Subcutaneous abdominal adipose tissue (tissue), 5 donors: Measurements from ENCODE around the gene PKN3.
"Not testable (repeated sequence)": the region's sequence is repeated elsewhere in the genome, so short reads cannot be mapped to it uniquely, and the experiment has no call there.

Source experiments
- H3K27ac ChIP-seq: one replicate; pipeline ENCODE4 v1.7.0; 2013; ENCODE audit warnings: low read depth, mild to moderate bottlenecking, inconsistent platforms, low read length, moderate library complexity
- H3K27me3 ChIP-seq, 5 donors: one replicate each; pipeline ENCODE4 v1.7.0; 2013; ENCODE audit warnings: low read length in 5 of 5, inconsistent platforms in 1 of 5; ENCODE audit not compliant: control insufficient read depth in 5 of 5, insufficient read depth in 4 of 5
- H3K36me3 ChIP-seq, 5 donors: one replicate each; pipeline ENCODE4 v1.7.0; 2013; ENCODE audit warnings: low read length in 5 of 5; ENCODE audit not compliant: control insufficient read depth in 5 of 5, insufficient read depth in 5 of 5
- H3K4me1 ChIP-seq, 5 donors: one replicate each; pipeline ENCODE4 v1.7.0; 2013; ENCODE audit warnings: low read length in 5 of 5, mild to moderate bottlenecking in 3 of 5, moderate library complexity in 1 of 5; ENCODE audit not compliant: control insufficient read depth in 5 of 5, insufficient read depth in 5 of 5
- H3K4me3 ChIP-seq, 5 donors: one replicate each; pipeline ENCODE4 v1.7.0; 2013; ENCODE audit warnings: low read length in 5 of 5, low read depth in 1 of 5
- H3K9ac ChIP-seq, 5 donors: one replicate each; pipeline ENCODE4 v1.7.0; 2013; ENCODE audit warnings: low read length in 5 of 5, mild to moderate bottlenecking in 4 of 5, moderate library complexity in 3 of 5
- H3K9me3 ChIP-seq, 5 donors: one replicate each; pipeline ENCODE4 v1.7.0; 2013; ENCODE audit warnings: low read length in 5 of 5; ENCODE audit not compliant: control insufficient read depth in 5 of 5
- donor health status: healthy.
- donor health status: healthy.
- donor health status: healthy.
- donor health status: healthy.
- donor health status: healthy.

Gene PKN3

GRCh38 chr9:128702445-128702948 lies at the start of gene PKN3:
PKN3 (plus strand) TSS chr9:128702503; CDS start chr9:128702916, 413 bp downstream.
- Histone ChIP-seq H3K9ac (peak within 1 kb of the TSS in 4 of 5 donors; percentile 58 to 76 (median 67)), H3K36me3 (peaks cover 0 to 13% (median 5%) of the 10 kb centered on the region in 5 donors), H3K4me1 (peaks cover 1 to 22% (median 19%) of the 10 kb centered on the region in 5 donors), H3K9me3 (no peaks in the 10 kb centered on the region), H3K27ac (peak within 1 kb of the TSS; percentile 69), H3K27me3 (no peaks in the 10 kb centered on the region), H3K4me3 (peak within 1 kb of the TSS; percentile 39 to 75 (median 72))

GRCh38 chr9:128653908-128654307 lies 48.4 kb upstream of the PKN3 start:
- no peak overlapping the region for H3K4me3 ChIP-seq
- H3K27ac ChIP-seq = no peak overlapping the region
- H3K9me3 ChIP-seq = no peaks in the 10 kb centered on the region
- H3K27me3 ChIP-seq = no peaks in the 10 kb centered on the region
- H3K4me1 ChIP-seq = peaks cover 0 to 9% (median 5%) of the 10 kb centered on the region in 5 donors
- no peak overlapping the region for H3K9ac ChIP-seq
- no peaks in the 10 kb centered on the region for H3K36me3 ChIP-seq

- Histone ChIP-seq H3K4me3 (no peak overlapping the region), H3K36me3 (no peaks in the 10 kb centered on the region), H3K9me3 (no peaks in the 10 kb centered on the region), H3K27ac (no peak overlapping the region), H3K4me1 (peaks cover 0 to 9% (median 5%) of the 10 kb centered on the region in 5 donors), H3K9ac (no peak overlapping the region), H3K27me3 (no peaks in the 10 kb centered on the region)
Measured at GRCh38 chr9:128654481-128654880, 47.8 kb upstream of the PKN3 start.

DNA sequence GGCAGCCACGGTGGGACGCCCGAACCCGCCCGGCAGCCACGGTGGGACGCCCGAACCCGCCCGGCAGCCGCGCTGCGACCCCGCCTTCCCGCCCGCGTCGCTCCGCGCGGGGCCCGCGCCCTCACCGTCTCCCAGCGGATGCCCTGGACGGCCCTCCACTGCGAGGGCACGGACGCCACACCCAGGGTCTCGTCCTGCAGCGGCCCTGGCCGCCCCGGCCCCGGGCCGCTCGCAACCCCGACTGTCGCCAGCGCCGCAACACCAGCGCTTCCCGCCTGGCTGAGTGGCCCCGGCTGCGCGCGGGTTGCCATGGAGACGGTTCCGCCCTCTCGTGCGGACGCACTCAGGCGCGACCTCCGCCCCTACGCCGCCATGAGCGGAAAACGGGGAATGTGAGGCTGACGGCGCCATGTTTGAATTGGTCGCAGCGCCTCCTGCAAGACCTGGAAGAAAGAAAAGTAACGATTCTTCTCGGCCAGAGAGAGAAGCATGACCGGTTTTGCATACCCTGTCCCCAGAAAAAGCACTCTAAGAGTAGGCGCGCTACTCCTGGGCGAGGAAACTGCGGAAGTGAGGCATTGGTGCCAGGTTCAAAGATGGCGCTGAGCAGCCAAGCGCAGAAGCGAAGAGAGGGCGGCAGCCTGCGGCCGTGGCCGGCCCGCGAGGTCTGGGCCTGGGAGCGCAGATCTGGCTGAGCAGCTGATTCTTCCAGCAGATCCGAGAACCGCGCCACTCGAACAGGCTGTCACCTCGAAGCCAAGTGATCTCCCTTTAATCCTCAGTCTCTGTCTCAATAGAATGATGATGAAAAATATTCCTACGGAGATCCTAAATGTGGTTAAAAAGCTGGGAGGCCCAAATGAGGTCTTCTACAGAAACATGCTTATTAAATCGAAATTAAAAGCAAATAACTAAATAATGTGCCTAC lies 45.6 kb upstream of the PKN3 start, which contains the start of gene DYNC2I2:
DYNC2I2 (minus strand) TSS at position 432 of the 928 bp plus-strand sequence; CDS start at position 311, 121 bp downstream.
- Histone ChIP-seq H3K9me3 (no peaks in the 10 kb centered on the region), H3K27ac (peak within 1 kb of the TSS; percentile 98), H3K4me3 (peak within 1 kb of the TSS; percentile 69 to 85 (median 77)), H3K27me3 (no peaks in the 10 kb centered on the region), H3K9ac (peak within 1 kb of the TSS; percentile 76 to 87 (median 82)), H3K36me3 (no peaks in the 10 kb centered on the region), H3K4me1 (peaks cover 0 to 9% (median 5%) of the 10 kb centered on the region in 5 donors)

- H3K4me3 ChIP-seq = peak overlapping the region; percentile 16 to 85 (median 77)
Measured at GRCh38 chr9:128657344-128657704, 45.0 kb upstream of the PKN3 start.

DNA sequence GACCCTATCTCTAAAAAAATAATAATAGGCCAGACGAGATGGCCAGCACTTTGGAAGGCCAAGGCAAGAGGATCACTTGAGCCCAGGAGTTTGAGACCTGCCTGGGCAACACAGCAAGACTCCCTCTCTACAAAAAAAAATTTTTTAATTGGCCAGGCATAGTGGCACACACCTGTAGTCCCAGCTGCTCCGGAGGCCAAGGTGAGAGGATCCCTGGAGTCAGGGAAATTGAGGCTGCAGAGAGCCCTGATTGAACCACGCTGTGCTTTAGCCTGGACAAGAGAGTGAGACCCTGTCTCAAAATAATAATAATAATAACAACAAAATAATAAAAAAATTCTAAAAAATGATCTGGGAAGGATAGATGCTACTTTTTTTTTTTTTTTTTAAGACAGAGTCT lies 44.5 kb upstream of the PKN3 start:
- H3K27ac ChIP-seq = no peak overlapping the region
- no peaks in the 10 kb centered on the region for H3K36me3 ChIP-seq
- no peak overlapping the region for H3K9ac ChIP-seq

More at GRCh38 chr9:128657344-128657704, 45.0 kb upstream of the PKN3 start:
- Histone ChIP-seq H3K27me3 (no peaks in the 10 kb centered on the region), H3K4me1 (peaks cover 0 to 9% (median 5%) of the 10 kb centered on the region in 5 donors), H3K9ac (peak overlapping the region in 4 of 5 donors; percentile 76 to 84 (median 80)), H3K9me3 (no peaks in the 10 kb centered on the region), H3K36me3 (no peaks in the 10 kb centered on the region), H3K27ac (peak overlapping the region; percentile 98)

GRCh38 chr9:128666481-128666941 lies 35.8 kb upstream of the PKN3 start:
- not testable (repeated sequence) for H3K9me3 ChIP-seq, H3K27me3 ChIP-seq, H3K4me1 ChIP-seq, H3K27ac ChIP-seq, H3K9ac ChIP-seq, H3K4me3 ChIP-seq, H3K36me3 ChIP-seq

More for the DNA sequence above, 44.5 kb upstream of the PKN3 start:
- no peaks in the 10 kb centered on the region for H3K9me3 ChIP-seq
- peaks cover 0 to 9% (median 5%) of the 10 kb centered on the region in 5 donors for H3K4me1 ChIP-seq
- H3K4me3 ChIP-seq = no peak overlapping the region
- H3K27me3 ChIP-seq = no peaks in the 10 kb centered on the region

- Histone ChIP-seq H3K4me3 (no peak overlapping the region), H3K9ac (no peak overlapping the region), H3K9me3 (no peaks in the 10 kb centered on the region), H3K4me1 (no peaks in the 10 kb centered on the region), H3K27ac (no peak overlapping the region), H3K36me3 (no peaks in the 10 kb centered on the region), H3K27me3 (no peaks in the 10 kb centered on the region)
Measured at GRCh38 chr9:128669786-128670185, 32.5 kb upstream of the PKN3 start.

DNA sequence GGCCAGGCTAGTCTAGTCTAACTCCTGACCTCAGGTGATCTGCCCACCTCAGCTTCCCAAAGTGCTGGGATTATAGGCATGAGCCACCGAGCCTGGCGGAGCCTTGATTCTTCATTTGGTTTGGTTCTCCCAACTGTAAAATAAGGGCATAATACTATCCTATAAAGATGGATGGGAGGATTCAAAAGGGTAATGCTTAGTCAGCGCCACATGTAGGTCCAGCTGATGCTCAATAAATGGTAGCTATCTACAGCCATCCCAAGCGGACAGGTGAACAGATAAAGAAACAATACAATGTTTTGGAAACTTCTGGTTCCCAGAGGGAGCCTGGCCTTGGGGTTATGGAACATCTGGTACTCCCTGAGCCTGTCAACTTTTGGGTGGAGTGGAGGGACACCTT lies 26.9 kb upstream of the PKN3 start:
- H3K27ac ChIP-seq = no peak overlapping the region
- no peaks in the 10 kb centered on the region for H3K4me1 ChIP-seq
- no peak overlapping the region for H3K4me3 ChIP-seq
- H3K27me3 ChIP-seq = no peaks in the 10 kb centered on the region
- no peak overlapping the region for H3K9ac ChIP-seq
- no peaks in the 10 kb centered on the region for H3K36me3 ChIP-seq
- H3K9me3 ChIP-seq = no peaks in the 10 kb centered on the region

DNA sequence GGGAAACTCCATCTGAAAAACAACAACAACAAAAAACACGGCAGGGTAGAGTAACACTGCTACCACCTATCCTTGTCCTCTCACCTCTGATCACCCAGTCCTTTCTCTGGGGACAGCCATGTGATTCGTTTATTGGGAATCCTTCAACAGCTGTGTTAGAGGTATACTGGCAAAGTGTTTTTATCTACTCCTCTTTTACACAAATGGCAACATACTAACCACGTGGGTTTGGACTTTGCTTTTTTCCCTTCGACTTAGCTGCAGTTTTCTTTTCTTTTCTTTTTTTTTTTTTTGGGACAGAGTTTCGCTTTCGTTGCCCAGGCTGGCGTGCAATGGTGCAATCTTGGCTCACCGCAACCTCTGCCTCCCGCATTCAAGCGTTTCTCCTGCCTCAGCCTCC lies 24.5 kb upstream of the PKN3 start:
- no peaks in the 10 kb centered on the region for H3K27me3 ChIP-seq
- no peak overlapping the region for H3K27ac ChIP-seq
- H3K4me3 ChIP-seq = no peak overlapping the region
- no peaks in the 10 kb centered on the region for H3K9me3 ChIP-seq
- H3K4me1 ChIP-seq = no peaks in the 10 kb centered on the region
- H3K9ac ChIP-seq = no peak overlapping the region
- no peaks in the 10 kb centered on the region for H3K36me3 ChIP-seq
